OCI-LY1 (cell line): ENCODE data around the gene TTC28.
A peak's percentile ranks its signal among the peaks of the same experiment; 100 is the strongest.

Experiments used
- H2AFZ ChIP-seq: fragments of 200-600 bp; sonication (generic), shearing (Covaris generic); 2 replicates; pipeline ENCODE4 v1.6.0; 2014; ENCODE audit warnings: antibody characterized with exemption, mild to moderate bottlenecking, low read length
- H3F3A ChIP-seq: fragments of 200-600 bp; sonication (generic), shearing (Covaris generic); 2 replicates; pipeline ENCODE4 v1.6.0; 2014; ENCODE audit warnings: mild to moderate bottlenecking, antibody characterized with exemption, low read length, moderate library complexity; ENCODE audit not compliant: insufficient read depth
- H3K27ac ChIP-seq: fragments of 200-600 bp; sonication (generic); 2 replicates; pipeline ENCODE4 v1.5.1; 2014; ENCODE audit warnings: low read length, mixed run types, mild to moderate bottlenecking, low read depth; ENCODE audit not compliant: poor library complexity, severe bottlenecking
- H3K27me3 ChIP-seq: fragments of 200-600 bp; sonication (generic); 2 replicates; pipeline ENCODE4 v1.6.0; 2014; ENCODE audit warnings: antibody characterized with exemption, mild to moderate bottlenecking, low read length, moderate library complexity; ENCODE audit not compliant: insufficient read depth
- H3K36me3 ChIP-seq: fragments of 200-600 bp; sonication (generic); 2 replicates; pipeline ENCODE4 v1.6.1; 2014; ENCODE audit warnings: mild to moderate bottlenecking, antibody characterized with exemption, low read length, moderate library complexity, mixed read lengths; ENCODE audit not compliant: insufficient read depth
- H3K4me1 ChIP-seq: fragments of 200-600 bp; sonication (generic); 2 replicates; pipeline ENCODE4 v1.5.1; 2014; ENCODE audit warnings: mild to moderate bottlenecking, low read length, moderate library complexity; ENCODE audit not compliant: insufficient read depth, severe bottlenecking
- H3K4me2 ChIP-seq: fragments of 200-600 bp; sonication (generic), shearing (Covaris generic); 2 replicates; pipeline ENCODE4 v1.6.1; 2014; ENCODE audit warnings: low read length
- H3K4me3 ChIP-seq: fragments of 200-600 bp; sonication (generic); 2 replicates; pipeline ENCODE4 v1.5.1; 2014; ENCODE audit warnings: low read length, low read depth, mild to moderate bottlenecking, mixed read lengths; ENCODE audit not compliant: poor library complexity, severe bottlenecking
- H3K79me2 ChIP-seq: fragments of 200-600 bp; shearing (Covaris generic); 2 replicates; pipeline ENCODE4 v1.6.1; 2016; ENCODE audit warnings: mixed run types, low read length, mixed read lengths; ENCODE audit not compliant: insufficient read depth
- H3K9ac ChIP-seq: fragments of 200-600 bp; sonication (generic), shearing (Covaris generic); 2 replicates; pipeline ENCODE4 v1.6.1; 2014; ENCODE audit warnings: mild to moderate bottlenecking, low read length, mixed read lengths
- H3K9me2 ChIP-seq: fragments of 200-600 bp; sonication (generic), shearing (Covaris generic); 2 replicates; pipeline ENCODE4 v1.6.1; 2014; ENCODE audit warnings: low read depth, mild to moderate bottlenecking, low read length, mixed read lengths
- H3K9me3 ChIP-seq: fragments of 200-600 bp; shearing (Covaris generic); 2 replicates; pipeline ENCODE4 v1.6.1; 2014; ENCODE audit warnings: low read length, mixed read lengths
- H4K20me1 ChIP-seq: fragments of 200-600 bp; sonication (generic), shearing (Covaris generic); 2 replicates; pipeline ENCODE4 v1.6.0; 2016; ENCODE audit warnings: mild to moderate bottlenecking, low read length; ENCODE audit not compliant: insufficient read depth
- CTCF ChIP-seq: fragments of 200-600 bp; sonication (generic), shearing (Covaris generic); IDR thresholded peaks from 2 replicates; pipeline ENCODE4 v1.5.1; 2017; ENCODE audit warnings: mild to moderate bottlenecking, antibody characterized with exemption, low read length, moderate library complexity, mixed read lengths
- EZH2 ChIP-seq: fragments of 200-600 bp; sonication (generic), shearing (Covaris generic); IDR thresholded peaks from 2 replicates; pipeline ENCODE4 v1.8.0; 2017; ENCODE audit warnings: borderline replicate concordance, mixed run types, mild to moderate bottlenecking, antibody characterized with exemption, low read length, moderate library complexity, mixed read lengths

The TTC28 gene

GRCh38 chr22:28443526-28443876, 236.1 kb downstream of the TTC28 start:
- Histone ChIP-seq H3K27me3 (no peaks in the 10 kb centered on the region), H4K20me1 (no peaks in the 10 kb centered on the region), H3K79me2 (no peaks in the 10 kb centered on the region), H3K36me3 (no peaks in the 10 kb centered on the region), H3K27ac (no peak overlapping the region), H3K4me3 (no peak overlapping the region), H3K4me1 (no peaks in the 10 kb centered on the region), H3K4me2 (no peak overlapping the region), H3K9ac (no peak overlapping the region), H3F3A (no peaks in the 10 kb centered on the region), H2AFZ (no peak overlapping the region), H3K9me3 (no peaks in the 10 kb centered on the region), H3K9me2 (no peaks in the 10 kb centered on the region)
- no peak for TF ChIP-seq EZH2
- no peak for TF ChIP-seq CTCF

- Histone ChIP-seq H2AFZ (no peak overlapping the region), H3K36me3 (no peaks in the 10 kb centered on the region), H3K4me3 (no peak overlapping the region), H3K9me3 (no peaks in the 10 kb centered on the region), H3F3A (no peaks in the 10 kb centered on the region), H3K4me2 (no peak overlapping the region), H3K79me2 (no peaks in the 10 kb centered on the region), H3K27me3 (no peaks in the 10 kb centered on the region), H4K20me1 (no peaks in the 10 kb centered on the region), H3K9ac (no peak overlapping the region), H3K9me2 (no peaks in the 10 kb centered on the region), H3K4me1 (no peaks in the 10 kb centered on the region), H3K27ac (no peak overlapping the region)
- TF ChIP-seq EZH2, result no peak
- no peak for TF ChIP-seq CTCF
These were observed 236.7 kb downstream of the TTC28 start for GRCh38 chr22:28442711-28443525.

- Histone ChIP-seq H3F3A (no peaks in the 10 kb centered on the region), H3K4me3 (peak overlapping the region; percentile 21), H3K27ac (no peak overlapping the region), H3K9me2 (no peaks in the 10 kb centered on the region), H3K9ac (no peak overlapping the region), H2AFZ (no peak overlapping the region), H3K4me2 (peak overlapping the region; percentile 59; the same call in 1 of the 2 replicates), H3K9me3 (no peaks in the 10 kb centered on the region), H3K4me1 (no peaks in the 10 kb centered on the region), H3K27me3 (no peaks in the 10 kb centered on the region), H4K20me1 (no peaks in the 10 kb centered on the region), H3K79me2 (no peaks in the 10 kb centered on the region), H3K36me3 (no peaks in the 10 kb centered on the region)
- TF ChIP-seq CTCF (peak; percentile 74), EZH2 (no peak)
These were observed 237.4 kb downstream of the TTC28 start for GRCh38 chr22:28442264-28442710.
